ENCODE results near the gene ZNF462.
A peak's percentile ranks its signal among the peaks of the same experiment; 100 is the strongest.

ZNF462 gene

DNA sequence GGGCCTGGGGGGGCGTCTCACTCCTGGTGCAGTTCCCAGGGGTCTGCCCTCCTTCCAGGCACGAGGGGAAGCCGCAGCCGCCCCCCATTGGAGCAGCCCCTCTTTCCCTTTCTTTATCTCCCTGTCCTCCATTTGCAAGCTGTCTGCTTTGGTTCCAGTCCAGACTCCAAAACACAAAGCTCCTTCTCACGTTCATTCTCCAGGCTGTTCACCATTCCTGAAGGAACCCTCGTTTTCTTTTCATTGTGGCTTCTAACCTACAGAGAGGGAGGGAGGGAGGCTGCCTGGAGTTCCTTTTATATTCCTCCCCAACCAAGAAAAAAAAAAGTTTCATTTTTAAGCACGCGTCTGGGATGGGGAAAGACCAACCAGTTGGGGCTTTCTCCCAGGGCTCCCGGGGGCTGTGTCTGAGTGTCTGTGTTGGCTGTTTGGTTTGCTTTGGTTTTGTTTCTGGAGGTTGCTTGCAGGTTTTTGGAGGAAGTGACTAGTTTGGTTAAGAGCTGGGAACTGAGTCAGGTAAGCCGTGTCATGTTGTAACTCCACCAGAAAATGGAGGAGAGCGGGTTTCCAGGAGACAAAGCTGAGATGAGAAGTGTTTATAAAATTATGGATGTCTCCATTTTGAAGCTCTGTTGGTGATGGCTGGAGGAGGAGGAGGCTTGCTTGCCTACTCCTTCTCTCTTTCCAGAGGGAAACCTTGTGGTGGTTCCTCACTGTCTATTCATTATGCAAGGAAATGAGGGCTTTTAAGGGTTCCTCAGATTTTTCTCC is 1.6 kb downstream of the ZNF462 start:
- peak; percentile 23 for DNase-seq

GRCh38 chr9:106866243-106866642 is 3.3 kb downstream of the ZNF462 start:
- no peak for DNase-seq

- no peak for DNase-seq
These were observed 4.3 kb downstream of the ZNF462 start for GRCh38 chr9:106867286-106867685.

- DNase-seq = no peak
These were observed 5.1 kb downstream of the ZNF462 start for GRCh38 chr9:106868087-106868486.

GRCh38 chr9:106868565-106868964 is 5.6 kb downstream of the ZNF462 start:
- no peak for DNase-seq

DNA sequence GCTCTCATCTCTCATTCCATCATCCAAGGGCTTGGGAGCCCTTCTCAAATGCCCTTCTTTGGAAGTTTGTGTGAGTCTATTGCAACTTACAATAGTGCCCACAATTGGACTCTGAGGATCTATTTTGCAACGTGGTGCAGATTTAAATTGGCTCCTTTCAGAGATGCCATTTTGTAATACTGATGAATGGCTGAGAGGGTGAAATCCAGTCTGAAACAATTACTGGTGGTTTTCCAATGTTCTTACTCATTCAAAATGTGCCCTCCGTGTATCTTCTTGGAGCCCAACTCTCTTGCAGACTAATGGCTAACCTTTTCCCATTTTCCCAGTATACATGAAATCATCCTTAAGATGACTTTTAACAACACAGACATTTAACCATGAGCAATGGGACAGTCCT is 6.1 kb downstream of the ZNF462 start:
- DNase-seq = no peak

DNA sequence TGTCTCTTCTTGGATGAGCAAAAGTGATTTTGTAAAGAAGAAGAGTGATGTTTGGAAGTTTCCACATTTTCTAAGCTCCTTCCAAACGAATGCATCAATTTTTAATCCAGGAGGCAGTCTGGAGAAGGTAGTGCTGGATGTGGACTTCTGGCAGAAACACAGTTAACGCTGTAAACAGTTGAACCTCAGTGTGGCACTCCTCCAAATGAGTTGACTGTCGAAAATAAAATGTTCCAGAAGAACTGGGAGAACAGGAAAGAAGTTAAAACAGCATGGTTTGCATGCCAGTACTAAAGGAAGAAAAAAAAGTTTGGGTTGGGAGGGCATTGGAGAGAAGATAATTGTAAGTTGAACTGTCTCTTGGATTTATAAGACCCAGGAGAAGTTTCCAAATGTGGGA is 6.5 kb downstream of the ZNF462 start:
- no peak for DNase-seq

DNA sequence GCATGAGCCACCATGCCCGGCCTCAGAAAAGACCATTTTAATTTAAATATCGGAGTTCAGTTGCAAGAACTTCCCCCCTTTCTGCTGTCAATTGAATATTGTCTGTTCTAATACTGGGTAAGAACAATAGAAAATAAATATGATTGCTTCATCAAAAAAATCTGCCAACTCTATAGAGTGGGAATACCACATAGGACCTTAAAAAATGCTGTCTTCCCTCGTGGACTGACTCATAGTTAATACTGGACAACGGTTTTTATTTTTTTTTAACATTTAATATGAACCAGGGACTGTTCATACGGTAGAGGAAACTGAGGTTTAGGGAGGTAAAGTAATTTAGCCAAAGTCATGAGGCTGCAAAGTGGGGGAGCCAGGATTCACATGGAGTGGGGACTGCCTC is 9.7 kb downstream of the ZNF462 start:
- no peak for DNase-seq

GRCh38 chr9:106874031-106874430 is 11.1 kb downstream of the ZNF462 start:
- no peak for DNase-seq

DNA sequence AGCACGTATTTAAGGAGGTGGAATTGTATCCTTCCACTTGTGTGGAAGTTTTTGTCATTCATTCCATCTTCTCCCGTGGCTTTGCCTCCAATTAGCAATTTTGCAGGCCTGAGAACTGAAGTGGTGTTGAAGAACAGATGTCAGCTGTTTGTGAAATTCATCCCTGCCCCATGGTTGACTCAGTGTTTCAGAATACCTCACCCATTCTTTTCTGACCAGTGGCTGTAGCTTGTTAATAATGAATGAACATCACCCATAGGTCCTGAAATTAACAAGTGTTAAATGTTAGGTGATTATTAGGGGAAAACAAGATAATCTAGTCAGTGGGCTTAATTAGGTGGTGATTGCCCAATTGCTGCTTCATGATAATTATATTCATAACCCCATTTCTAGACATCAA is 11.7 kb downstream of the ZNF462 start:
- no peak for DNase-seq

DNA sequence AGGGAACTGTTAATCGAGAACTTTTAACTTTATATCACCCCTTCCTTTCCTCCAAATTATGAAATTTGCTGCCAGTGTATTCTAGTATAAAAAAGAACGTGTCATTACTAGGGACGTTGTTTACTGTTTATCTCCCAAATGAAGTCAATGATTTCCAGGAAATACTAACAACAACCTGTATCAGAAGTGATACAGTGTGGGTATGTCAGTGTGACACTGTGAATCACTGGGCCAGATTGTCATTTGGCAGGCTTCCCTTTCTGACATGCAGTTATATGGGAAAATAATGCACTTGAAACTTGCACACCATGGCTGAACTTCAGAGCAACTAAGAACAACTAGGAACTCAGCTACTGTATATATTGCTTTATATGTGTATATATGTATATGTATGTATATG is 12.6 kb downstream of the ZNF462 start:
- DNase-seq = no peak

- no peak for DNase-seq
These were observed 14.4 kb downstream of the ZNF462 start for GRCh38 chr9:106877345-106877744.

- no peak for DNase-seq
These were observed 15.3 kb downstream of the ZNF462 start for GRCh38 chr9:106878081-106878837.

DNA sequence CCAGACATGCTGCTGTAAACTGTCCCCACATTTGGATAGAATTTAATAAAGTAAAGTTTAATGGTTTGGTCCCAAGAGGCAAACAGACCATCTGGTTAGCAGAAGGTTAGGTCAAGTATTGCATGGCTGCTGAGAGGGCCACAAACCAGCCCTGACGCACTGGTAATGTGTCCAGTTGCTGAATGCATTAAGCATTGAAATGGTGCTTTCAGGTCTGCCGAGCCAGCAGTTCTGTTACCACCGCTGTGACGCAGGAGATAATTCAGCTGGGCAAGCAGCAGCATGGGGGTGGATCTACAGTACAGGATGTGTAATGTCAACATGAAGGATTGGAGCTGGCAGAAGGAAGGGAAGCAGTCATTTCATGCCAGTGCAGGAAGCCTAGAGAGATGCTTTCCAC is 16.0 kb downstream of the ZNF462 start:
- DNase-seq = peak; percentile 16

GRCh38 chr9:106879439-106879882 is 16.5 kb downstream of the ZNF462 start:
- no peak for DNase-seq

DNA sequence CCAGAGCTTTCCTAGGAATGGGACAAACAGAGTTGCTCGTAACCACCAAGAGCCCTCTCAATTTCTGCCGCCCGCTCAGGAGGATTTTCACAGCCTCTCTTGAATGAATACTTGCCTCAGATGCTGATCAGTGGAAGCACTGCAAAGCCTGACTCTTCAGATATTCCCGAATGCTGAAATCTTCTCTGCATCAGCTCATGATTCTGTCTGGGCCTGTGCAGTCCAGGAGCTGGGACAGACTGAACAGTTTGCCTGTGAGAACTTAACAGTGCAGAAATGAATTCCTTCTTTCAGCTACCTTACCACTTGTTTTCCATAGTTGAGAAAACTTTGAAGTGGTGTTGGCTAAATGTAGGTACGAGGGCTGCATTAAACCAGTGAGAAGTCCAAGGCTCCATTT is 17.1 kb downstream of the ZNF462 start:
- DNase-seq = no peak

GRCh38 chr9:106880863-106881262 is 17.9 kb downstream of the ZNF462 start:
- DNase-seq = no peak

- DNase-seq = no peak
These were observed 20.1 kb downstream of the ZNF462 start for GRCh38 chr9:106883030-106883429.

DNA sequence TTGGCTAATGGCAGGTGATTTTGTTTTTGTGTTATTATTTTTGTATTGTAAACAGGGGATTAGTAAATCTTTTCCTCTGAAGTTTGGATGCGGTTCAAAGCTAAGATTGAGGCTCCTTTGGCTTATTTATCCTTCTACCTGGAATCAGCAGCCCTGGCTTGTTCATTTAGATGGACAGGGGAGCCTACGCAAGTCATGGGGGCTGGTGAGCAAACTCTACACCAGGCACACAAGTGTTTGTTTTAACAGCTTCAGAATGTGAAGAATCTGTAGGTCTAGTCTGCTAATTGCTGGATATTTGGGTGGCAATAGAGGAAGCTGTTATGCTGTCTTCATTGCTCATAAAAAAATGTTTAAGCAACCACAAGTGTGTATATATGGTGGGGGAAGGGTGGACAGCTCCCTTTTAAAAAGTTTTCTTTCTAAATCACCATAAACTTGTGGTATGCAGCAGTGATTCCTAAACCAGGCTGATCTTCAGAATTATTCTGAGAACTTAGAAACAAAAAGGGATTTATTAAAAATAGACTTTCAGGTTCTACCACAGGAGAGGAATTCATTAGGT is 20.7 kb downstream of the ZNF462 start:
- peak; percentile 37 for DNase-seq

GRCh38 chr9:106885451-106885850 is 22.5 kb downstream of the ZNF462 start:
- DNase-seq = no peak

GRCh38 chr9:106886111-106887046 is 23.4 kb downstream of the ZNF462 start:
- DNase-seq = no peak

DNA sequence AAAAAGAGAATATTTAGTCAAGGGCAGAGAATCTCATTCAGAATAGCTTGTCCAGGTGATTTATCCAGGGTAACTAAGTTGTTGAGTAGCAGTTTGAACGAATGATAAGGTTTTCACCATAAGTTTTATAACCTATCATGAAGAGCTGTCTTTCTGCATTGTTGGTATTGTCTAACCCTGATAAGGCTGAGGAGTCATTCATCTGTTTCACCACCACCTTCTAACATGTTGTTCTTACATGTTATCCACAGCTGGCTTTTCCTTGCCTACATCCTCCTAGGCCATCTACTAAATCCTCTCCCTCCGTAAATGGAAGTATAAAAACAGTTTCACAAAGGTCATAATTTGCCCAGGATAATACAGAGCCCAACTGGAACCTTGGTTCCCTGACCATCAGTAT is 24.1 kb downstream of the ZNF462 start:
- peak; percentile 4 for DNase-seq

DNA sequence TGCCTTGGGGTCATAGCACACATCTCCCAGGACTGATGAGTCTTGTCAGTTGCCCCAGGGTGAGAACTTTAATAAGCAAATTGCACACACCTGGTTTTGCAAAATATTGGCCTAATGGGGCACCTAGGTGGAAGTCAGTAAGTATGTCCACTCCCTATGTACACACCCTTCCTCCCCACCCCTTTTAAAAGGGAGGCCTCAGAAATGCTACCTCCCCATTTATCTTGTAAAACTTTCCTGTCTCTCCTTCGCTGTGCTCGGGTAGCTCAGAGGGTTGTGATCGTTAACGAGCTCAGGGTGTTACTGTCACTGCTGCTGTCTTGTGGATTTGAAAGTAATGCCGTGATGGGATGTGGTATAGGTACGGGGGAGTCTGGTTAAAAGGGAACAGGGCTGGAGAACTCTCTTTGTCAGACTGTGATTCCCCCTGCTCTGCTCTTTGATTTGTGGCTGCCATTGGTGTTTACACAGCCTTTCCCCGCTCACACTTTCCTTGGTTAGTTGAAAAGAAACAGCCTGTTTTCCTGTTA is 26.2 kb downstream of the ZNF462 start:
- no peak for DNase-seq
